Caco-2 (cell line): Measurements from ENCODE around the gene USP43. TPM values are rescaled to one million over a fixed set of nuclear protein-coding genes. Genes with fewer than 3 reads are reported as not detected.

ENCODE experiments used
- BruUV-seq: library from RNA; stranded (reverse); fragments of 400-500 nt; replicated peaks from 2 replicates; lab custom pipeline; 2021; lab: Mats Ljungman, UMichigan
- CTCF ChIA-PET: fragments of 300-600 bp; sonication (Branson Sonifier 250); formaldehyde crosslinking; loops from one replicate; lab custom pipeline; 2022; ENCODE audit warnings: antibody characterized with exemption; lab: Charles Lee
- POLR2A ChIA-PET: fragments of 300-600 bp; sonication (Branson Sonifier 250); formaldehyde crosslinking; loops from one replicate; lab custom pipeline; 2022; ENCODE audit warnings: antibody characterized with exemption; lab: Charles Lee
- DNase-seq, 2 experiments: peaks; one replicate each; pipeline versions ENCODE4 v3.0.0 to v3.0.0-alpha.2; 2020 to 2022
- H3K27me3 ChIP-seq: replicated peaks from 2 replicates; pipeline ENCODE4 v1.6.0; 2011; ENCODE audit warnings: low read length; ENCODE audit not compliant: control insufficient read depth, insufficient read depth
- H3K36me3 ChIP-seq: 2 replicates; pipeline ENCODE4 v1.5.1; 2011; ENCODE audit warnings: low read length; ENCODE audit not compliant: control insufficient read depth, insufficient read depth
- H3K4me1 ChIP-seq: fragments of 250-450 bp; sonication (Bioruptor Pico); 2 replicates; pipeline ENCODE4 v1.5.1; 2020; ENCODE audit warnings: mild to moderate bottlenecking
- H3K4me3 ChIP-seq: 2 replicates; pipeline ENCODE4 v1.5.1; 2011; ENCODE audit warnings: low read depth, mild to moderate bottlenecking, control low read depth, low read length
- H3K9me3 ChIP-seq: fragments of 250-450 bp; sonication (Bioruptor Pico); 2 replicates; pipeline ENCODE4 v1.5.1; 2020; ENCODE audit warnings: mild to moderate bottlenecking, moderate library complexity
- H3K27ac Mint-ChIP-seq: one replicate; pipeline ENCODE4 v1.8.0; 2022; ENCODE audit warnings: mixed read lengths; ENCODE audit not compliant: unreplicated experiment
- H3K27me3 Mint-ChIP-seq: one replicate; pipeline ENCODE4 v1.8.0; 2022; ENCODE audit warnings: mixed read lengths; ENCODE audit not compliant: insufficient read depth, unreplicated experiment
- H3K36me3 Mint-ChIP-seq: one replicate; pipeline ENCODE4 v1.8.0; 2022; ENCODE audit warnings: mild to moderate bottlenecking, mixed read lengths; ENCODE audit not compliant: insufficient read depth, unreplicated experiment
- H3K4me1 Mint-ChIP-seq: one replicate; pipeline ENCODE4 v1.8.0; 2022; ENCODE audit warnings: low read depth, mixed read lengths; ENCODE audit not compliant: unreplicated experiment
- H3K4me3 Mint-ChIP-seq: one replicate; pipeline ENCODE4 v1.8.0; 2022; ENCODE audit warnings: mild to moderate bottlenecking, moderate library complexity, mixed read lengths; ENCODE audit not compliant: unreplicated experiment
- H3K9me3 Mint-ChIP-seq: one replicate; pipeline ENCODE4 v1.8.0; 2022; ENCODE audit warnings: mixed read lengths; ENCODE audit not compliant: unreplicated experiment
- CTCF ChIP-seq, 2 experiments: fragments of 200-600 bp in 1 of 2; IDR thresholded peaks; 1 replicate in 1 of 2; 2 replicates in 1 of 2; pipeline versions ENCODE4 v1.5.1 to v1.8.0; 2011 to 2022; ENCODE audit warnings: antibody characterized with exemption in 1 of 2, control low read depth in 1 of 2, inconsistent platforms in 1 of 2, low read depth in 1 of 2, low read length in 1 of 2, mild to moderate bottlenecking in 1 of 2, moderate library complexity in 1 of 2; ENCODE audit not compliant: insufficient read depth in 1 of 2, severe bottlenecking in 1 of 2, unreplicated experiment in 1 of 2
- intact Hi-C: fragments of 100-400 bp; cut with micrococcal nuclease; formaldehyde crosslinking; loops from one replicate; pipeline ENCODE4 v1.10.0; 2022; ENCODE audit not compliant: unreplicated experiment
- total RNA-seq: library from RNA; stranded (reverse); gene quantifications from 2 replicates; pipeline ENCODE4 v1.2.3, GENCODE V29; 2022

The USP43 gene
- total RNA-seq, 1 experiment from 2014 or later: 6.0 TPM

- no TSS peak for BruUV-seq
- no peak overlapping the region for H3K27ac Mint-ChIP-seq
- ChIA-PET POLR2A (no interaction called here), CTCF (no interaction called here)
- no peaks in the 10 kb centered on the region for H3K9me3 ChIP-seq
- no peak overlapping the region for H3K4me3 Mint-ChIP-seq
- no peak overlapping the region for H3K4me3 ChIP-seq
- intact Hi-C loops: no loop called here
- H3K4me1 Mint-ChIP-seq: peaks cover 22% of the 10 kb centered on the region
- DNase-seq: no peak
- H3K4me1 ChIP-seq: peaks cover 5% of the 10 kb centered on the region; the same call in 1 of the 2 replicates
- peaks cover 26% of the 10 kb centered on the region for H3K36me3 Mint-ChIP-seq
- no peak for TF ChIP-seq CTCF (IDR thresholded peaks at IDR 0.05; ENCODE audit: insufficient read depth in 1 of 2, low read depth in 1 of 2, low read length in 1 of 2, severe bottlenecking in 1 of 2, unreplicated experiment in 1 of 2)
- H3K9me3 Mint-ChIP-seq: peaks cover 10% of the 10 kb centered on the region
- no peaks in the 10 kb centered on the region for H3K36me3 ChIP-seq
- no peaks in the 10 kb centered on the region for H3K27me3 ChIP-seq
- H3K27me3 Mint-ChIP-seq: no peaks in the 10 kb centered on the region
Measured at GRCh38 chr17:9666461-9667050, 21.2 kb downstream of the USP43 start.

- ChIA-PET CTCF (no interaction called here), POLR2A (no interaction called here)
- intact Hi-C loops: no loop called here
- peaks cover 22% of the 10 kb centered on the region for H3K4me1 Mint-ChIP-seq
- no TSS peak for BruUV-seq
- Histone ChIP-seq H3K36me3 (no peaks in the 10 kb centered on the region), H3K27me3 (no peaks in the 10 kb centered on the region), H3K4me1 (peaks cover 5% of the 10 kb centered on the region; the same call in 1 of the 2 replicates), H3K4me3 (no peak overlapping the region), H3K9me3 (no peaks in the 10 kb centered on the region)
- TF ChIP-seq CTCF (IDR thresholded peaks at IDR 0.05; ENCODE audit: insufficient read depth in 1 of 2, low read depth in 1 of 2, low read length in 1 of 2, severe bottlenecking in 1 of 2, unreplicated experiment in 1 of 2): no peak
- no peak for DNase-seq
- H3K4me3 Mint-ChIP-seq: no peak overlapping the region
- peaks cover 10% of the 10 kb centered on the region for H3K9me3 Mint-ChIP-seq
- H3K27me3 Mint-ChIP-seq: no peaks in the 10 kb centered on the region
- H3K36me3 Mint-ChIP-seq: peaks cover 30% of the 10 kb centered on the region
- H3K27ac Mint-ChIP-seq: no peak overlapping the region
Measured at GRCh38 chr17:9668517-9668916, 23.2 kb downstream of the USP43 start.

GRCh38 chr17:9669551-9670008 lies 24.3 kb downstream of the USP43 start:
- peak; percentile 49 to 70 for DNase-seq
- Histone ChIP-seq H3K27me3 (no peaks in the 10 kb centered on the region), H3K4me3 (no peak overlapping the region), H3K4me1 (peaks cover 5% of the 10 kb centered on the region; the same call in 1 of the 2 replicates), H3K36me3 (no peaks in the 10 kb centered on the region), H3K9me3 (no peaks in the 10 kb centered on the region)
- H3K9me3 Mint-ChIP-seq: peaks cover 1% of the 10 kb centered on the region
- ChIA-PET POLR2A (interaction anchor here (0.6 kb wide), 1 partner anchor 21 kb away, joined by 5 read pairs; no protein-coding TSS in a partner anchor), CTCF (interaction anchor here (0.9 kb wide), 1 partner anchor 24 kb away, joined by 3 read pairs; the partner anchor contains the start of gene USP43)
- no TSS peak for BruUV-seq
- peaks cover 22% of the 10 kb centered on the region for H3K4me1 Mint-ChIP-seq
- H3K27me3 Mint-ChIP-seq: no peaks in the 10 kb centered on the region
- H3K27ac Mint-ChIP-seq: peak overlapping the region; percentile 85
- intact Hi-C loops: no loop called here
- H3K36me3 Mint-ChIP-seq: peaks cover 35% of the 10 kb centered on the region
- TF ChIP-seq CTCF (IDR thresholded peaks at IDR 0.05; ENCODE audit: insufficient read depth in 1 of 2, low read depth in 1 of 2, low read length in 1 of 2, severe bottlenecking in 1 of 2, unreplicated experiment in 1 of 2): no peak
- peak overlapping the region; percentile 71 for H3K4me3 Mint-ChIP-seq
